GM12801 (cell line): ENCODE measurements around the gene CABLES1.

Source experiments
- TF ChIP-seq, protein P1 (sequence below): IDR thresholded peaks from one replicate; pipeline ENCODE4 v1.5.1; 2011; ENCODE audit warnings: control low read depth; ENCODE audit not compliant: insufficient read length; ENCODE audit errors: extremely low read depth

The CABLES1 gene

DNA sequence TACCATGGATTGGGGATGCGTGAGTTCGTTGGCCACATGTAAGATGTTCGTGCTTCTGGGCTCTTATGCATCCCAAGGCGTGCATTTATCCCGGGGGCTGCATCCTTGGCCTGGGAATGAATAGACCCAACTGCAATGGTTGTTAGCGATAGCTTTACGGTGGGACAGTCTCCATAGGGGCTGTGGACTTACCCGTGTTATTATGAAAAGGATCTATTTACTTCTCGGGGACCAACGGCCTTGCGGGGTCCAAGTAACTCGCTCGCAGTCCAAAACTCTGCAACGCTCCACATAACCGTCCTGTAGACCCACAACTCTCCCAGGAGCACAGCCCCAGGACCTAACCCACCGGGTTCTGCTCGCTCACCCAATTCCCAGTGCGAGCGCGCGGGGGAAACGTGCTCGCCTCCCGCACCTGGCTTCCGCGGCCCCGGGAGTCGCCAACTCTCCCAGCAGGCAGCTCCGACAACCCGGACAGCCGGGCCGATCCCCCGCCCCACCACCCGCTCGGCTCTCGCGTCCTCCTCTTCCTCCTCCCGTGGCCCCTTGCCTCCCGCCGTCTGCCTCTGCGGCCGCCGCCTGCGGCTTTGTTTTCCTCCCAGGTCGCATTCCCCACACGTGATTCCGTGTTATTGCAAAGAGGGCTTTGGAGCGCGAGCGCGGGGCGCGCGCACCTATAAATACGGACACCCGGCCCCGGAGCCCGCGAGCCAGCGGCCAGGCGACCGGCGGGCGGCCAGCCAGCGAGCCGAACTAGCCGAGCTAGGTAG, at the start of gene CABLES1:
Gene CABLES1 (plus strand): TSS at position 706 of the 770 bp plus-strand sequence. CDS start 278 bp downstream, outside the sequence.
- TF ChIP-seq, protein P1, sequence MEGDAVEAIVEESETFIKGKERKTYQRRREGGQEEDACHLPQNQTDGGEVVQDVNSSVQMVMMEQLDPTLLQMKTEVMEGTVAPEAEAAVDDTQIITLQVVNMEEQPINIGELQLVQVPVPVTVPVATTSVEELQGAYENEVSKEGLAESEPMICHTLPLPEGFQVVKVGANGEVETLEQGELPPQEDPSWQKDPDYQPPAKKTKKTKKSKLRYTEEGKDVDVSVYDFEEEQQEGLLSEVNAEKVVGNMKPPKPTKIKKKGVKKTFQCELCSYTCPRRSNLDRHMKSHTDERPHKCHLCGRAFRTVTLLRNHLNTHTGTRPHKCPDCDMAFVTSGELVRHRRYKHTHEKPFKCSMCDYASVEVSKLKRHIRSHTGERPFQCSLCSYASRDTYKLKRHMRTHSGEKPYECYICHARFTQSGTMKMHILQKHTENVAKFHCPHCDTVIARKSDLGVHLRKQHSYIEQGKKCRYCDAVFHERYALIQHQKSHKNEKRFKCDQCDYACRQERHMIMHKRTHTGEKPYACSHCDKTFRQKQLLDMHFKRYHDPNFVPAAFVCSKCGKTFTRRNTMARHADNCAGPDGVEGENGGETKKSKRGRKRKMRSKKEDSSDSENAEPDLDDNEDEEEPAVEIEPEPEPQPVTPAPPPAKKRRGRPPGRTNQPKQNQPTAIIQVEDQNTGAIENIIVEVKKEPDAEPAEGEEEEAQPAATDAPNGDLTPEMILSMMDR: no peak

GRCh38 chr18:23087352-23087751, 47.9 kb upstream of the CABLES1 start:
- TF ChIP-seq, protein P1: no peak

- TF ChIP-seq, protein P1: no peak
These were observed 47.0 kb upstream of the CABLES1 start for GRCh38 chr18:23088310-23088709.

DNA sequence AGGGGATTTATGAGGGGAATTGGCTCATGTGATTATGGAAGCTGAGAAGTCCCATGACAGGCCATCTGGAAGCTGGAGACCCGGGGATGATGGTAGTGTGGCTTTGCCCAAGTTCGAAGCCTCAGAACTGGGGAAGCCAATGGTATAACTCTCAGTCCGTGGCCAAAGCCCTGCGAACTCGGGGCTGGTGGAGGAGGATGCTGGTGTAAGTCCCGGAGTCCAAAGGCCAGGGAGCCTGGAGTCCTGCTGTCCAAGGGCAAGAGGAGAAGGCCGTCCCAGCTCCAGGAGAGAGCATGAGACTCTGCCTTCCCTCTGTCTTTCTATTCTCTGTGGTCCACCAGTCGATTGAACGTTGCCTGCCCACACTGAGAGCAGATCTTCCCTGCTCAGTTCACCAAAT, 43.2 kb upstream of the CABLES1 start:
- TF ChIP-seq, protein P1: no peak

DNA sequence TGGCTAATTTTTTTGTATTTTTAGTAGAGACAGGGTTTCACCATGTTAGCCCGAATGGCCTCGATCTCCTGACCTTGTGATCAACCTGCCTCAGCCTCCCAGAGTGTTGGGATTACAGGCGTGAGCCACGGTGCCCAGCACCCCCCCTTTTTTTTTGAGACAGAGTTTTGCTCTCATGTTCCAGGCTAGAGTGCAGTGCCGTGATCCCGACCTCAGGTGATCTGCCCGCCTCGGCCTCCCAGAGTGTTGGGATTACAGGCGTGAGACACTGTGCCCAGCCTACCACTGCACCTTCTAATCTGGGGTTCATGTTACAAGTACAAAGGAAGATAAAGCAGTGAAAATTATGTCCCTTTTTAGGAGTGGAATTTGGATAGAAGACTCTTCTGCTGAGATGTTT, 41.5 kb upstream of the CABLES1 start:
- TF ChIP-seq, protein P1: no peak

- TF ChIP-seq, protein P1: no peak
These were observed 40.7 kb upstream of the CABLES1 start for GRCh38 chr18:23094411-23095190.

DNA sequence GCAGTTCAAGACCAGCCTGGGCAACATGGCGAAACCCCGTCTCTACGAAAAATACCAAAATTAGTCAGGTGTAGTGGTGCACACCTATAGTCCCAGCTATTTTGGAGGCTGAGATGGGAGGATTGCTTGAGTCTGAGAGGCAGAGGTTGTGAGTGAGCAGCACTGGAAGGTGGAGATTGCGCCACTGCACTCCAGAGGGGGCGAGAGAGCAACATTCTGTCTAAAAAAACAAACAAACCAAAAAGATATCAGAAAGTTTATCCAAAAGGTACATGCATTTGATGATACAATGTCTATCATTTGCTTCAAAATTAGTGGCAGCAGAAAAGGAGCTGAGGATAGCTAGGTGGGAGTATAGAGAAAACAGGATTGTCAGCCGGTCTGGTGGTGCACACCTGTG, 39.8 kb upstream of the CABLES1 start:
- TF ChIP-seq, protein P1: no peak
